ENCODE data around the gene DENND1A. TPM values are rescaled to one million over a fixed set of nuclear protein-coding genes. Genes with fewer than 3 reads are reported as not detected.
A peak's percentile ranks its signal among the peaks of the same experiment; 100 is the strongest.

The DENND1A gene
- total RNA-seq, 1 donor from 2014 or later, result 13.9 TPM

- no peak for DNase-seq
- TF ChIP-seq CTCF (IDR thresholded peaks at IDR 0.05; ENCODE audit: partially characterized antibody, unreplicated experiment), result no peak
- Mint-ChIP-seq H3K4me3 (ENCODE audit: unreplicated experiment) (no peak overlapping the region), H3K9me3 (ENCODE audit: unreplicated experiment) (peaks cover 13% of the 10 kb centered on the region), H3K27ac (ENCODE audit: unreplicated experiment) (no peak overlapping the region), H3K27me3 (ENCODE audit: unreplicated experiment) (peaks cover 3% of the 10 kb centered on the region), H3K4me1 (ENCODE audit: low read depth, unreplicated experiment) (peaks cover 28% of the 10 kb centered on the region), H3K36me3 (ENCODE audit: unreplicated experiment) (no peaks in the 10 kb centered on the region)
Measured at GRCh38 chr9:123397975-123398374, 532.0 kb downstream of the DENND1A start.

- peak overlapping the region; percentile 62 for H3K27ac Mint-ChIP-seq (ENCODE audit: unreplicated experiment)
- H3K27me3 Mint-ChIP-seq (ENCODE audit: unreplicated experiment), result peaks cover 9% of the 10 kb centered on the region
- no peak for DNase-seq
- H3K9me3 Mint-ChIP-seq (ENCODE audit: unreplicated experiment), result peaks cover 13% of the 10 kb centered on the region
- peaks cover 21% of the 10 kb centered on the region for H3K4me1 Mint-ChIP-seq (ENCODE audit: low read depth, unreplicated experiment)
- H3K4me3 Mint-ChIP-seq (ENCODE audit: unreplicated experiment), result no peak overlapping the region
- TF ChIP-seq CTCF (IDR thresholded peaks at IDR 0.05; ENCODE audit: partially characterized antibody, unreplicated experiment), result no peak
- H3K36me3 Mint-ChIP-seq (ENCODE audit: unreplicated experiment), result no peaks in the 10 kb centered on the region
Measured at GRCh38 chr9:123395689-123396511, 534.0 kb downstream of the DENND1A start.

- Mint-ChIP-seq H3K36me3 (ENCODE audit: unreplicated experiment) (no peaks in the 10 kb centered on the region), H3K9me3 (ENCODE audit: unreplicated experiment) (peaks cover 13% of the 10 kb centered on the region), H3K27me3 (ENCODE audit: unreplicated experiment) (peaks cover 9% of the 10 kb centered on the region), H3K4me3 (ENCODE audit: unreplicated experiment) (peak overlapping the region; percentile 26), H3K4me1 (ENCODE audit: low read depth, unreplicated experiment) (peaks cover 18% of the 10 kb centered on the region), H3K27ac (ENCODE audit: unreplicated experiment) (peak overlapping the region; percentile 65)
- DNase-seq, result peak; percentile 78
- TF ChIP-seq CTCF (IDR thresholded peaks at IDR 0.05; ENCODE audit: partially characterized antibody, unreplicated experiment), result no peak
Measured at GRCh38 chr9:123395276-123395688, 534.6 kb downstream of the DENND1A start.

- H3K4me3 Mint-ChIP-seq (ENCODE audit: unreplicated experiment), result peak overlapping the region; percentile 2
- no peak for DNase-seq
- peak overlapping the region; percentile 65 for H3K27ac Mint-ChIP-seq (ENCODE audit: unreplicated experiment)
- TF ChIP-seq CTCF (IDR thresholded peaks at IDR 0.05; ENCODE audit: partially characterized antibody, unreplicated experiment), result no peak
- H3K9me3 Mint-ChIP-seq (ENCODE audit: unreplicated experiment), result peaks cover 12% of the 10 kb centered on the region
- no peaks in the 10 kb centered on the region for H3K36me3 Mint-ChIP-seq (ENCODE audit: unreplicated experiment)
- peaks cover 18% of the 10 kb centered on the region for H3K4me1 Mint-ChIP-seq (ENCODE audit: low read depth, unreplicated experiment)
- H3K27me3 Mint-ChIP-seq (ENCODE audit: unreplicated experiment), result peaks cover 9% of the 10 kb centered on the region
Measured at GRCh38 chr9:123394291-123395235, 535.4 kb downstream of the DENND1A start.

Measured in glutamatergic neuron (in vitro differentiated cells).